MG63 (cell line): Measurements from ENCODE around the gene SCMH1. TPM values are rescaled to one million over a fixed set of nuclear protein-coding genes. Genes with fewer than 3 reads are reported as not detected.
"Not testable (repeated sequence)": the region's sequence is repeated elsewhere in the genome, so short reads cannot be mapped to it uniquely, and the experiment has no call there.

ENCODE experiments used
- DNase-seq: peaks from one replicate; pipeline ENCODE4 v3.0.0-alpha.2; 2020
- H3K27me3 ChIP-seq: fragments of 250-450 bp; sonication (Bioruptor Pico); 2 replicates; pipeline ENCODE4 v1.5.1; 2020; ENCODE audit warnings: mild to moderate bottlenecking, moderate library complexity
- H3K36me3 ChIP-seq: fragments of 250-450 bp; sonication (Bioruptor Pico); 2 replicates; pipeline ENCODE4 v1.5.1; 2020; ENCODE audit warnings: mild to moderate bottlenecking, moderate library complexity
- H3K4me3 ChIP-seq: fragments of 250-450 bp; sonication (Bioruptor Pico); 2 replicates; pipeline ENCODE4 v1.5.1; 2020; ENCODE audit warnings: mild to moderate bottlenecking, moderate library complexity
- H3K9me3 ChIP-seq: fragments of 250-450 bp; sonication (Bioruptor Pico); 2 replicates; pipeline ENCODE4 v1.5.1; 2020; ENCODE audit warnings: mild to moderate bottlenecking, moderate library complexity
- total RNA-seq: library from RNA; depleted of rRNA; stranded (reverse); fragments of >200 nt; shearing (Covaris generic); gene quantifications from 2 replicates; pipeline ENCODE4 v1.2.3, GENCODE V29; 2014; ENCODE audit warnings: low replicate concordance

SCMH1 gene
- total RNA-seq, 1 experiment from 2014 or later = 11.5 TPM

- Histone ChIP-seq H3K9me3 (no peaks in the 10 kb centered on the region), H3K4me3 (no peak overlapping the region), H3K36me3 (peaks cover 3% of the 10 kb centered on the region), H3K27me3 (no peaks in the 10 kb centered on the region)
- no peak for DNase-seq
Observed at GRCh38 chr1:41232305-41232704, 9.8 kb downstream of the SCMH1 start.

GRCh38 chr1:41230656-41231055 lies 11.4 kb downstream of the SCMH1 start:
- Histone ChIP-seq H3K9me3 (no peaks in the 10 kb centered on the region), H3K27me3 (no peaks in the 10 kb centered on the region), H3K36me3 (peaks cover 8% of the 10 kb centered on the region), H3K4me3 (no peak overlapping the region)
- DNase-seq = no peak

- H3K27me3 ChIP-seq, DNase-seq, H3K4me3 ChIP-seq, H3K9me3 ChIP-seq: not testable (repeated sequence)
- peaks cover 11% of the 10 kb centered on the region for H3K36me3 ChIP-seq
Observed at GRCh38 chr1:41229219-41229618, 12.9 kb downstream of the SCMH1 start.

- DNase-seq = no peak
- Histone ChIP-seq H3K4me3 (no peak overlapping the region), H3K9me3 (no peaks in the 10 kb centered on the region), H3K27me3 (no peaks in the 10 kb centered on the region), H3K36me3 (peaks cover 13% of the 10 kb centered on the region)
Observed at GRCh38 chr1:41226815-41227434, 15.2 kb downstream of the SCMH1 start.

- no peaks in the 10 kb centered on the region for H3K27me3 ChIP-seq
- no peaks in the 10 kb centered on the region; the same call in 1 of the 2 replicates for H3K9me3 ChIP-seq
- no peak for DNase-seq
- H3K4me3 ChIP-seq = no peak overlapping the region
- peaks cover 19% of the 10 kb centered on the region for H3K36me3 ChIP-seq
Observed at GRCh38 chr1:41225495-41225894, 16.6 kb downstream of the SCMH1 start.

GRCh38 chr1:41222496-41222895 lies 19.6 kb downstream of the SCMH1 start:
- H3K4me3 ChIP-seq = no peak overlapping the region
- no peak for DNase-seq
- peaks cover 30% of the 10 kb centered on the region for H3K36me3 ChIP-seq

GRCh38 chr1:41221995-41222394 lies 20.1 kb downstream of the SCMH1 start:
- DNase-seq = no peak
- Histone ChIP-seq H3K9me3 (no peaks in the 10 kb centered on the region; the same call in 1 of the 2 replicates), H3K36me3 (peaks cover 27% of the 10 kb centered on the region), H3K4me3 (no peak overlapping the region), H3K27me3 (no peaks in the 10 kb centered on the region)

More at GRCh38 chr1:41222496-41222895, 19.6 kb downstream of the SCMH1 start:
- Histone ChIP-seq H3K27me3 (no peaks in the 10 kb centered on the region), H3K9me3 (no peaks in the 10 kb centered on the region; the same call in 1 of the 2 replicates)

- DNase-seq = no peak
- H3K27me3 ChIP-seq = no peaks in the 10 kb centered on the region
- H3K9me3 ChIP-seq = no peaks in the 10 kb centered on the region; the same call in 1 of the 2 replicates
- peaks cover 28% of the 10 kb centered on the region for H3K36me3 ChIP-seq
- no peak overlapping the region for H3K4me3 ChIP-seq
Observed at GRCh38 chr1:41218152-41218551, 24.0 kb downstream of the SCMH1 start.

- DNase-seq = no peak
- no peak overlapping the region for H3K4me3 ChIP-seq
- H3K36me3 ChIP-seq = peaks cover 28% of the 10 kb centered on the region
- H3K9me3 ChIP-seq = no peaks in the 10 kb centered on the region; the same call in 1 of the 2 replicates
- no peaks in the 10 kb centered on the region for H3K27me3 ChIP-seq
Observed at GRCh38 chr1:41217441-41217840, 24.7 kb downstream of the SCMH1 start.

- Histone ChIP-seq H3K4me3 (no peak overlapping the region), H3K36me3 (peaks cover 25% of the 10 kb centered on the region), H3K27me3 (no peaks in the 10 kb centered on the region), H3K9me3 (peaks cover 2% of the 10 kb centered on the region; the same call in 1 of the 2 replicates)
- no peak for DNase-seq
Observed at GRCh38 chr1:41215623-41216022, 26.5 kb downstream of the SCMH1 start.

- H3K36me3 ChIP-seq = peaks cover 13% of the 10 kb centered on the region
- DNase-seq = no peak
- H3K9me3 ChIP-seq = 0 out of 2 replicates have a peak, but pooled peaks cover 2% of the 10 kb centered on the region
- no peak overlapping the region for H3K4me3 ChIP-seq
- H3K27me3 ChIP-seq = no peaks in the 10 kb centered on the region
Observed at GRCh38 chr1:41213341-41213740, 28.8 kb downstream of the SCMH1 start.

- H3K36me3 ChIP-seq, H3K27me3 ChIP-seq, DNase-seq, H3K9me3 ChIP-seq, H3K4me3 ChIP-seq: not testable (repeated sequence)
Observed at GRCh38 chr1:41211608-41212007, 30.5 kb downstream of the SCMH1 start.

- H3K4me3 ChIP-seq, DNase-seq, H3K27me3 ChIP-seq: not testable (repeated sequence)
- Histone ChIP-seq H3K36me3 (peaks cover 14% of the 10 kb centered on the region), H3K9me3 (peaks cover 16% of the 10 kb centered on the region)
Observed at GRCh38 chr1:41207053-41207452, 35.1 kb downstream of the SCMH1 start.

GRCh38 chr1:41200728-41201127 lies 41.4 kb downstream of the SCMH1 start:
- Histone ChIP-seq H3K36me3 (peaks cover 15% of the 10 kb centered on the region), H3K9me3 (peaks cover 15% of the 10 kb centered on the region), H3K27me3 (no peaks in the 10 kb centered on the region), H3K4me3 (no peak overlapping the region)
- no peak for DNase-seq

GRCh38 chr1:41199375-41199774 lies 42.7 kb downstream of the SCMH1 start:
- Histone ChIP-seq H3K27me3 (no peaks in the 10 kb centered on the region), H3K9me3 (peaks cover 8% of the 10 kb centered on the region), H3K4me3 (no peak overlapping the region), H3K36me3 (peaks cover 11% of the 10 kb centered on the region)
- no peak for DNase-seq

GRCh38 chr1:41192456-41193178 lies 49.5 kb downstream of the SCMH1 start:
- Histone ChIP-seq H3K27me3 (no peaks in the 10 kb centered on the region), H3K9me3 (peaks cover 2% of the 10 kb centered on the region; the same call in 1 of the 2 replicates), H3K4me3 (no peak overlapping the region), H3K36me3 (peaks cover 11% of the 10 kb centered on the region)
- no peak for DNase-seq

GRCh38 chr1:41184446-41184845 lies 57.7 kb downstream of the SCMH1 start:
- Histone ChIP-seq H3K9me3 (peaks cover 5% of the 10 kb centered on the region; the same call in 1 of the 2 replicates), H3K27me3 (no peaks in the 10 kb centered on the region), H3K36me3 (peaks cover 26% of the 10 kb centered on the region), H3K4me3 (no peak overlapping the region)
- no peak for DNase-seq

- not testable (repeated sequence) for DNase-seq, H3K4me3 ChIP-seq, H3K27me3 ChIP-seq
- peaks cover 12% of the 10 kb centered on the region for H3K9me3 ChIP-seq
- peaks cover 22% of the 10 kb centered on the region for H3K36me3 ChIP-seq
Observed at GRCh38 chr1:41178230-41178629, 63.9 kb downstream of the SCMH1 start.
